H9 (cell line): ENCODE results near the gene FGF22. TPM values are rescaled to one million over a fixed set of nuclear protein-coding genes. Genes with fewer than 3 reads are reported as not detected.
"Not testable (repeated sequence)": the region's sequence is repeated elsewhere in the genome, so short reads cannot be mapped to it uniquely, and the experiment has no call there.

Experiments used
- DNase-seq: peaks from one replicate; pipeline ENCODE4 v3.0.0-alpha.2; 2017
- H2AFZ ChIP-seq: one replicate; pipeline ENCODE4 v1.6.1; 2013; ENCODE audit warnings: mild to moderate bottlenecking, low read length, control low read depth, moderate library complexity
- H2AK5ac ChIP-seq: 2 replicates; pipeline ENCODE4 v1.6.1; 2013; ENCODE audit warnings: low read length, control low read depth, mixed read lengths; ENCODE audit not compliant: insufficient read length
- H2BK120ac ChIP-seq: one replicate; pipeline ENCODE4 v1.6.1; 2013; ENCODE audit warnings: low read depth, mild to moderate bottlenecking, low read length, control low read depth, inconsistent platforms; ENCODE audit not compliant: poor library complexity, severe bottlenecking
- H2BK12ac ChIP-seq: 2 replicates; pipeline ENCODE4 v1.6.1; 2013; ENCODE audit warnings: low read length, control low read depth, mixed read lengths, low read depth; ENCODE audit not compliant: insufficient read length
- H2BK15ac ChIP-seq: 2 replicates; pipeline ENCODE4 v1.6.1; 2013; ENCODE audit warnings: low read depth, low read length, control low read depth
- H2BK20ac ChIP-seq: one replicate; pipeline ENCODE4 v1.6.1; 2013; ENCODE audit warnings: low read depth, mild to moderate bottlenecking, low read length, control low read depth, inconsistent platforms; ENCODE audit not compliant: poor library complexity, severe bottlenecking
- H2BK5ac ChIP-seq: 2 replicates; pipeline ENCODE4 v1.6.1; 2013; ENCODE audit warnings: low read length, control low read depth, mixed read lengths; ENCODE audit not compliant: insufficient read length
- H3K14ac ChIP-seq: 2 replicates; pipeline ENCODE4 v1.6.1; 2013; ENCODE audit warnings: low read length, control low read depth; ENCODE audit not compliant: insufficient read depth
- H3K18ac ChIP-seq: 2 replicates; pipeline ENCODE4 v1.6.1; 2013; ENCODE audit warnings: low read depth, mild to moderate bottlenecking, mixed read lengths, low read length, control low read depth; ENCODE audit not compliant: insufficient read length
- H3K23ac ChIP-seq: 2 replicates; pipeline ENCODE4 v1.6.1; 2013; ENCODE audit warnings: low read length, control low read depth, mixed read lengths, low read depth; ENCODE audit not compliant: insufficient read length
- H3K23me2 ChIP-seq: 2 replicates; pipeline ENCODE4 v1.6.1; 2013; ENCODE audit warnings: low read depth, mild to moderate bottlenecking, mixed read lengths, low read length, control low read depth; ENCODE audit not compliant: insufficient read length, poor library complexity, severe bottlenecking
- H3K27ac ChIP-seq: 2 replicates; pipeline ENCODE4 v1.5.1; 2013; ENCODE audit warnings: low read length, control low read depth, mixed read lengths, low read depth; ENCODE audit not compliant: insufficient read length
- H3K27me3 ChIP-seq: 2 replicates; pipeline ENCODE4 v1.6.1; 2013; ENCODE audit warnings: low read length, control low read depth, inconsistent platforms; ENCODE audit not compliant: insufficient read depth
- H3K4ac ChIP-seq: 2 replicates; pipeline ENCODE4 v1.6.1; 2013; ENCODE audit warnings: low read depth, mild to moderate bottlenecking, control low read depth, inconsistent platforms, low read length, moderate library complexity
- H3K4me1 ChIP-seq: 2 replicates; pipeline ENCODE4 v1.6.1; 2013; ENCODE audit warnings: low read length, control low read depth, inconsistent platforms; ENCODE audit not compliant: insufficient read depth
- H3K4me2 ChIP-seq: 2 replicates; pipeline ENCODE4 v1.6.1; 2013; ENCODE audit warnings: low read length, control low read depth, mixed read lengths; ENCODE audit not compliant: insufficient read length, insufficient read depth
- H3K56ac ChIP-seq: 2 replicates; pipeline ENCODE4 v1.6.1; 2013; ENCODE audit warnings: low read depth, mild to moderate bottlenecking, mixed read lengths, low read length, control low read depth; ENCODE audit not compliant: insufficient read length
- H3K79me1 ChIP-seq: 2 replicates; pipeline ENCODE4 v1.6.1; 2013; ENCODE audit warnings: low read depth, mild to moderate bottlenecking, moderate library complexity, low read length, control low read depth, inconsistent platforms; ENCODE audit not compliant: insufficient read depth, poor library complexity, severe bottlenecking
- H3K79me2 ChIP-seq: 2 replicates; pipeline ENCODE4 v1.6.1; 2013; ENCODE audit warnings: low read length, control low read depth, inconsistent platforms; ENCODE audit not compliant: insufficient read depth
- H3K9ac ChIP-seq: 2 replicates; pipeline ENCODE4 v1.6.1; 2013; ENCODE audit warnings: low read length, control low read depth, mixed read lengths; ENCODE audit not compliant: insufficient read length; ENCODE audit errors: extremely low read depth
- H3K9me3 ChIP-seq: one replicate; pipeline ENCODE4 v1.6.1; 2013; ENCODE audit warnings: low read depth, low read length, inconsistent platforms; ENCODE audit not compliant: control insufficient read depth
- H3T11ph ChIP-seq: one replicate; pipeline ENCODE4 v1.6.1; 2013; ENCODE audit warnings: mild to moderate bottlenecking, low read length, control low read depth, inconsistent platforms
- H4K20me1 ChIP-seq: one replicate; pipeline ENCODE4 v1.6.1; 2013; ENCODE audit not compliant: control insufficient read depth, insufficient read length, insufficient read depth
- H4K5ac ChIP-seq: 2 replicates; pipeline ENCODE4 v1.6.1; 2013; ENCODE audit warnings: low read depth, mild to moderate bottlenecking, mixed read lengths, low read length, control low read depth; ENCODE audit not compliant: insufficient read length
- H4K8ac ChIP-seq: replicated peaks from 2 replicates; pipeline ENCODE4 v1.6.1; 2013; ENCODE audit warnings: low read length, control low read depth, mixed read lengths, low read depth; ENCODE audit not compliant: insufficient read length
- H4K91ac ChIP-seq: 2 replicates; pipeline ENCODE4 v1.6.1; 2013; ENCODE audit warnings: low read depth, mild to moderate bottlenecking, moderate library complexity, mixed read lengths, low read length, control low read depth; ENCODE audit not compliant: insufficient read length
- H3K27ac Mint-ChIP-seq, 3 experiments: 2 replicates in 2 of 3; 3 replicates in 1 of 3; pipeline ENCODE4 v1.8.0; 2020 to 2021; ENCODE audit warnings: mixed read lengths in 3 of 3, mild to moderate bottlenecking in 1 of 3, moderate library complexity in 1 of 3
- H3K27me3 Mint-ChIP-seq: 2 replicates; pipeline ENCODE4 v1.8.0; 2021; ENCODE audit warnings: low read depth, mild to moderate bottlenecking, moderate library complexity, mixed read lengths
- H3K36me3 Mint-ChIP-seq, 3 experiments: 2 replicates in 2 of 3; 3 replicates in 1 of 3; pipeline ENCODE4 v1.8.0; 2020 to 2021; ENCODE audit warnings: low read depth in 3 of 3, mixed read lengths in 3 of 3; ENCODE audit not compliant: insufficient read depth in 1 of 3
- H3K4me1 Mint-ChIP-seq, 2 experiments: 2 replicates each; pipeline ENCODE4 v1.8.0; 2020; ENCODE audit warnings: mixed read lengths in 2 of 2
- H3K4me3 Mint-ChIP-seq, 2 experiments: 2 replicates in 1 of 2; 3 replicates in 1 of 2; pipeline ENCODE4 v1.8.0; 2020 to 2021; ENCODE audit warnings: mild to moderate bottlenecking in 2 of 2, mixed read lengths in 2 of 2, moderate library complexity in 1 of 2
- H3K9me3 Mint-ChIP-seq, 2 experiments: 2 replicates in 1 of 2; 3 replicates in 1 of 2; pipeline ENCODE4 v1.8.0; 2020; ENCODE audit warnings: mild to moderate bottlenecking in 2 of 2, mixed read lengths in 2 of 2, moderate library complexity in 1 of 2
- WGBS: extraction: QIAGEN DNeasy Blood & Tissue Kit; methylation state at CpG from one replicate; pipeline ENCODE4 v1.1.7; 2013; ENCODE audit warnings: missing lambda C conversion rate, low lambda C conversion rate, mixed read lengths; ENCODE audit not compliant: insufficient read length; ENCODE audit errors: extremely low coverage; 5-methylcytosine and 5-hydroxymethylcytosine counted together
- total RNA-seq: library from RNA; stranded (reverse); gene quantifications from 2 replicates; pipeline ENCODE4 v1.2.1, GENCODE V29; 2021
- TF ChIP-seq, protein P1 (sequence below): fragments of 200-600 bp; sonication (generic); conservative IDR thresholded peaks from 3 replicates; pipeline ENCODE4 v1.8.0; 2021; ENCODE audit warnings: antibody characterized with exemption, mild to moderate bottlenecking

Gene FGF22
- total RNA-seq, 1 experiment from 2014 or later: 0.72 TPM

DNA sequence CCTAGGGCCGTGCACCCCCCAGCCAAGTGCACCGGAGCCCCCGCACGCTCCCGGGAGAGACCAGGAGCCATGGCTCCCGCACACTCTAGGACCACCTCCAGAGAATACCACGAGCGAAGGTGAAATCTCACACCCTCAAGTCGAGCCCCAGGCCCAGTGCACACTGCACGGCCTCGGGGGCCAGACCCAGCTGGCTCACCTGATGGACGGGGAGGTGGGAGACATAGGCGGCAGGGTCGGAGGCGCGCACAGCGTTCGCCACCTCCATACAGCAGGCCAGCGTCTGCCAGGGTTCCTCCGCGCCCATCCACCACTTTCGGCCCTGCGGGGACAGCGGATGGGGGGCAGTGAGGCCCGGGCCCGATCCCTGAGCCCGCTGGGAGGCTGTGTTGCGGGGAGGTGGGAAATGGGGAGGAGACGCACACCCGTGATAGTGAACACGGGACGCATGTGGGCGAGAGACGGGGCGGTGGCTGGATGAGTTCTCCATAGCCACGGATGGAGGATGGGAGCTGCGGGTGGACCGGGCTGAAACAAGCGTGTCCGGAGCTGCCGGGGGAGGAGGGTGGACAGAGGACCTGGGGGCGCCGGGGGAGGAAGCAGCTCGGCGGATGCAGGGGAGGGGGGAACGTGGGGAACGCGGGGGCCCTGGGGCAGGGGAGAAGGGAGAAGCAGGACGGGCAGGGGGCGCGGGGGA is 19.4 kb upstream of the FGF22 start:
- no peaks in the 10 kb centered on the region for H3K4me1 Mint-ChIP-seq
- WGBS: no CpG with 5 or more reads among the region's 51 CpGs

DNA sequence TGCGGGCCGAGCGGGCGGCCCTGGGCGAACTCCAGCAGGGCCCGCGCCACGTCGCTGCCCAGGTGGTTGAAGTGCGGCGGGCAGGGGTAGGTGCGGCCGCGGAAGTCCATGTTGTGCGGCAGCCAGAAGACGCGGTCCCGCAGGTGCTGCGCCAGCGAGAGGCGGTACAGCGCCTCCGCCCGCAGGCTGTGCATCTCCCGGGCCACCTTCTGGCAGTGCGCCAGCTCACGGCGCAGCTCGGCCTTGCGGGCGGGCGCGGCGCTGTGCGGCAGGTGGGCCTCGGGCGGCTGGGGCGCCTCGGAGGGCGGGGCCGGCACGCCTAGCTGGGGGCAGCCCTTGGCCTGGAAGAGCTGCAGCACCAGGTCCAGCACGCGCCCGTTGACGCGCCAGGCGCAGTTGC is 18.5 kb upstream of the FGF22 start:
- not testable (repeated sequence) for H3K14ac ChIP-seq, H4K5ac ChIP-seq, H3K27me3 ChIP-seq, H3K23ac ChIP-seq, H3K4me2 ChIP-seq, H4K8ac ChIP-seq, H3K4me1 Mint-ChIP-seq, H2AK5ac ChIP-seq, H3T11ph ChIP-seq, H3K4me1 ChIP-seq, H2BK20ac ChIP-seq, H3K9ac ChIP-seq, H3K9me3 Mint-ChIP-seq, H2BK120ac ChIP-seq, H3K79me1 ChIP-seq, H3K9me3 ChIP-seq, H3K4me3 Mint-ChIP-seq, H4K20me1 ChIP-seq, H4K91ac ChIP-seq, H3K27ac Mint-ChIP-seq, H3K27ac ChIP-seq, H3K56ac ChIP-seq, H3K23me2 ChIP-seq, H2BK5ac ChIP-seq, H2BK15ac ChIP-seq, H3K18ac ChIP-seq, H2AFZ ChIP-seq, H3K27me3 Mint-ChIP-seq, H2BK12ac ChIP-seq, H3K79me2 ChIP-seq, DNase-seq, H3K4ac ChIP-seq
- H3K36me3 Mint-ChIP-seq: peaks cover 26 to 55% (median 42%) of the 10 kb centered on the region in 3 experiments; a peak in 6 of 7 replicates
- WGBS: no CpG with 5 or more reads among the region's 48 CpGs

More for the DNA sequence above, 19.4 kb upstream of the FGF22 start:
- H3K79me2 ChIP-seq: no peaks in the 10 kb centered on the region
- H4K91ac ChIP-seq: no peak overlapping the region
- no peak overlapping the region for H4K5ac ChIP-seq
- TF ChIP-seq, protein P1, sequence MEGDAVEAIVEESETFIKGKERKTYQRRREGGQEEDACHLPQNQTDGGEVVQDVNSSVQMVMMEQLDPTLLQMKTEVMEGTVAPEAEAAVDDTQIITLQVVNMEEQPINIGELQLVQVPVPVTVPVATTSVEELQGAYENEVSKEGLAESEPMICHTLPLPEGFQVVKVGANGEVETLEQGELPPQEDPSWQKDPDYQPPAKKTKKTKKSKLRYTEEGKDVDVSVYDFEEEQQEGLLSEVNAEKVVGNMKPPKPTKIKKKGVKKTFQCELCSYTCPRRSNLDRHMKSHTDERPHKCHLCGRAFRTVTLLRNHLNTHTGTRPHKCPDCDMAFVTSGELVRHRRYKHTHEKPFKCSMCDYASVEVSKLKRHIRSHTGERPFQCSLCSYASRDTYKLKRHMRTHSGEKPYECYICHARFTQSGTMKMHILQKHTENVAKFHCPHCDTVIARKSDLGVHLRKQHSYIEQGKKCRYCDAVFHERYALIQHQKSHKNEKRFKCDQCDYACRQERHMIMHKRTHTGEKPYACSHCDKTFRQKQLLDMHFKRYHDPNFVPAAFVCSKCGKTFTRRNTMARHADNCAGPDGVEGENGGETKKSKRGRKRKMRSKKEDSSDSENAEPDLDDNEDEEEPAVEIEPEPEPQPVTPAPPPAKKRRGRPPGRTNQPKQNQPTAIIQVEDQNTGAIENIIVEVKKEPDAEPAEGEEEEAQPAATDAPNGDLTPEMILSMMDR: no peak
- no peaks in the 10 kb centered on the region for H3K23me2 ChIP-seq
- H4K20me1 ChIP-seq: no peaks in the 10 kb centered on the region
- no peaks in the 10 kb centered on the region for H3K9me3 ChIP-seq
- no peak overlapping the region for H2BK120ac ChIP-seq
- H2AK5ac ChIP-seq: no peak overlapping the region
- H3K23ac ChIP-seq: no peak overlapping the region
- no peaks in the 10 kb centered on the region for H3K79me1 ChIP-seq
- H3K4me2 ChIP-seq: no peak overlapping the region
- H4K8ac ChIP-seq: no peak overlapping the region
- H3K14ac ChIP-seq: no peak overlapping the region
- H3K4me3 Mint-ChIP-seq: no peak overlapping the region
- no peak overlapping the region for H3K27ac Mint-ChIP-seq
- H2BK20ac ChIP-seq: no peak overlapping the region
- no peak for DNase-seq
- H2BK5ac ChIP-seq: no peak overlapping the region
- H3T11ph ChIP-seq: no peak overlapping the region
- H3K27me3 Mint-ChIP-seq: no peaks in the 10 kb centered on the region
- no peaks in the 10 kb centered on the region for H3K4me1 ChIP-seq
- H3K36me3 Mint-ChIP-seq: peaks cover 24 to 55% (median 41%) of the 10 kb centered on the region in 3 experiments
- H3K4ac ChIP-seq: no peak overlapping the region
- no peak overlapping the region for H3K9ac ChIP-seq
- no peak overlapping the region for H3K27ac ChIP-seq
- no peak overlapping the region for H3K18ac ChIP-seq
- H2BK12ac ChIP-seq: no peak overlapping the region
- no peaks in the 10 kb centered on the region for H3K9me3 Mint-ChIP-seq
- no peak overlapping the region for H2AFZ ChIP-seq
- H3K56ac ChIP-seq: no peak overlapping the region
- H3K27me3 ChIP-seq: no peaks in the 10 kb centered on the region
- H2BK15ac ChIP-seq: no peak overlapping the region
